Stimulated activated CD8-positive, alpha-beta memory T cell treated with anti-CD3 and anti-CD28 coated beads, Interleukin-2, amount 100 ng/mL, for 1 hour (primary cell): ENCODE results near the gene HIVEP3.
"Not testable (repeated sequence)": the region's sequence is repeated elsewhere in the genome, so short reads cannot be mapped to it uniquely, and the experiment has no call there.

Experiments used
- DNase-seq, 2 donors: peaks; one replicate each; pipeline ENCODE4 v3.0.0-alpha.2; 2020; ENCODE audit warnings: low read depth in 2 of 2

The HIVEP3 gene

GRCh38 chr1:41713141-41713540 is 205.6 kb downstream of the HIVEP3 start:
- DNase-seq = no peak

- no peak for DNase-seq
These were observed 206.0 kb downstream of the HIVEP3 start for GRCh38 chr1:41712695-41713094.

GRCh38 chr1:41712081-41712480 is 206.6 kb downstream of the HIVEP3 start:
- DNase-seq = no peak

- DNase-seq = no peak
These were observed 207.1 kb downstream of the HIVEP3 start for GRCh38 chr1:41711581-41711980.

GRCh38 chr1:41710980-41711379 is 207.7 kb downstream of the HIVEP3 start:
- no peak for DNase-seq

GRCh38 chr1:41709873-41710272 is 208.8 kb downstream of the HIVEP3 start:
- DNase-seq = no peak

- DNase-seq = no peak
These were observed 209.4 kb downstream of the HIVEP3 start for GRCh38 chr1:41709331-41709730.

GRCh38 chr1:41708332-41708731 is 210.4 kb downstream of the HIVEP3 start:
- no peak for DNase-seq

- no peak for DNase-seq
These were observed 210.9 kb downstream of the HIVEP3 start for GRCh38 chr1:41707793-41708192.

GRCh38 chr1:41705798-41706197 is 212.9 kb downstream of the HIVEP3 start:
- DNase-seq = no peak

- DNase-seq = no peak
These were observed 214.5 kb downstream of the HIVEP3 start for GRCh38 chr1:41704196-41704595.

- DNase-seq = no peak
These were observed 216.0 kb downstream of the HIVEP3 start for GRCh38 chr1:41702771-41703170.

GRCh38 chr1:41700986-41701535 is 217.7 kb downstream of the HIVEP3 start:
- no peak for DNase-seq

GRCh38 chr1:41700581-41700980 is 218.1 kb downstream of the HIVEP3 start:
- DNase-seq = no peak

GRCh38 chr1:41699861-41700248 is 218.9 kb downstream of the HIVEP3 start:
- no peak for DNase-seq

- no peak for DNase-seq
These were observed 219.5 kb downstream of the HIVEP3 start for GRCh38 chr1:41698916-41699860.

GRCh38 chr1:41696381-41696780 is 222.3 kb downstream of the HIVEP3 start:
- no peak for DNase-seq

GRCh38 chr1:41695118-41695745 is 223.5 kb downstream of the HIVEP3 start:
- no peak for DNase-seq

- not testable (repeated sequence) for DNase-seq
These were observed 226.8 kb downstream of the HIVEP3 start for GRCh38 chr1:41691966-41692365.

GRCh38 chr1:41691424-41691823 is 227.3 kb downstream of the HIVEP3 start:
- no peak for DNase-seq

- no peak for DNase-seq
These were observed 228.4 kb downstream of the HIVEP3 start for GRCh38 chr1:41690331-41690730.

GRCh38 chr1:41689558-41689981 is 229.2 kb downstream of the HIVEP3 start:
- DNase-seq = no peak

GRCh38 chr1:41689139-41689538 is 229.6 kb downstream of the HIVEP3 start:
- no peak for DNase-seq
